K562 (cell line): ENCODE measurements around the gene NFATC2. TPM values are rescaled to one million over a fixed set of nuclear protein-coding genes. Genes with fewer than 3 reads are reported as not detected.
A peak's percentile ranks its signal among the peaks of the same experiment; 100 is the strongest.

Experiments
- ATAC-seq: fragments of 200-7000 bp; cut with Tn5 transposase; 3 replicates; pipeline ENCODE4 v1.9.1; 2020; ENCODE audit warnings: moderate library complexity
- BruUV-seq: library from RNA; stranded (reverse); fragments of 400-500 nt; replicated peaks from 2 replicates; lab custom pipeline; 2021; lab: Mats Ljungman, UMichigan
- CTCF ChIA-PET: fragments of 300-600 bp; formaldehyde crosslinking; extraction: SDS; loops from one replicate; lab custom pipeline; 2021; ENCODE audit warnings: low intra/inter-chr PET ratio; lab: Yijun Ruan, JAX
- POLR2A ChIA-PET: fragments of 300-600, 350-650 bp; sonication (Branson Sonifier 250); formaldehyde crosslinking; extraction: SDS; loops from one replicate; lab custom pipeline; 2021; ENCODE audit warnings: antibody characterized with exemption, inconsistent platforms; lab: Yijun Ruan, JAX
- DNase-seq, 4 experiments: peaks; one replicate each; pipeline versions ENCODE4 v3.0.0 to v3.0.0-alpha.2; 2011 to 2018; ENCODE audit warnings: low spot score in 3 of 4, mixed read lengths in 3 of 4; ENCODE audit errors: extremely low read depth in 1 of 4
- FAIRE-seq: peaks from 2 replicates; lab custom pipeline; 2011; peaks lifted over from hg19 to GRCh38; lab: Jason Lieb, UNC
- H2AFZ ChIP-seq: 2 replicates; pipeline ENCODE4 v1.6.0; 2011; ENCODE audit warnings: low read depth, low read length, control low read depth, inconsistent platforms
- H3K27ac ChIP-seq: fragments of 200-600 bp; 3 replicates; pipeline ENCODE4 v1.8.0; 2011; ENCODE audit warnings: low read depth, mild to moderate bottlenecking, control low read depth, inconsistent platforms, low read length, moderate library complexity, mixed read lengths; ENCODE audit errors: extremely low read depth
- H3K27me3 ChIP-seq, 2 experiments: fragments of 300-600 bp in 1 of 2; 2 replicates in 1 of 2; 3 replicates in 1 of 2; pipeline versions ENCODE4 v1.6.0 to v1.8.0; 2011; ENCODE audit warnings: inconsistent platforms in 2 of 2, low read length in 2 of 2, mild to moderate bottlenecking in 1 of 2, mixed read lengths in 1 of 2, moderate library complexity in 1 of 2; ENCODE audit not compliant: control insufficient read depth in 2 of 2, insufficient read depth in 2 of 2
- H3K36me3 ChIP-seq: fragments of 300-600 bp; 3 replicates; pipeline ENCODE4 v1.8.0; 2011; ENCODE audit warnings: mild to moderate bottlenecking, low read length, inconsistent platforms; ENCODE audit not compliant: control insufficient read depth, insufficient read depth
- H3K4me1 ChIP-seq, 2 experiments: fragments of 200-600 bp in 1 of 2; replicated peaks in 1 of 2; 2 replicates in 1 of 2; 3 replicates in 1 of 2; pipeline versions ENCODE4 v1.5.1 to v1.8.0; 2011; ENCODE audit warnings: inconsistent platforms in 2 of 2, low read length in 2 of 2, mild to moderate bottlenecking in 1 of 2, mixed read lengths in 1 of 2, moderate library complexity in 1 of 2; ENCODE audit not compliant: control insufficient read depth in 2 of 2, insufficient read depth in 2 of 2
- H3K4me2 ChIP-seq: 2 replicates; pipeline ENCODE4 v1.6.1; 2011; ENCODE audit warnings: low read length, control low read depth, inconsistent platforms, mixed read lengths; ENCODE audit not compliant: insufficient read depth
- H3K4me3 ChIP-seq: fragments of 200-600 bp; sonication (generic), shearing (Covaris generic); 2 replicates; pipeline ENCODE4 v1.5.1; 2016; ENCODE audit warnings: control low read depth, inconsistent platforms
- H3K79me2 ChIP-seq: fragments of 200-600 bp; 3 replicates; pipeline ENCODE4 v1.8.0; 2011; ENCODE audit warnings: low read length, inconsistent platforms; ENCODE audit not compliant: control insufficient read depth, insufficient read depth
- H3K9ac ChIP-seq, 2 experiments: 2 replicates each; pipeline versions ENCODE4 v1.6.0 to v1.6.1; 2011; ENCODE audit warnings: low read depth in 2 of 2, low read length in 2 of 2, control low read depth in 1 of 2, inconsistent platforms in 1 of 2, mild to moderate bottlenecking in 1 of 2, mixed read lengths in 1 of 2; ENCODE audit not compliant: insufficient read depth in 1 of 2
- H3K9me1 ChIP-seq: one replicate; pipeline ENCODE4 v1.6.0; 2011; ENCODE audit warnings: inconsistent platforms, mild to moderate bottlenecking, low read length, moderate library complexity; ENCODE audit not compliant: control insufficient read depth, insufficient read depth
- H3K9me3 ChIP-seq: replicated peaks from 2 replicates; pipeline ENCODE4 v1.5.1; 2011; ENCODE audit warnings: low read depth, low read length, inconsistent platforms; ENCODE audit not compliant: control insufficient read depth, insufficient read depth
- H4K20me1 ChIP-seq: replicated peaks from 2 replicates; pipeline ENCODE4 v1.6.1; 2011; ENCODE audit warnings: low read length, inconsistent platforms, mixed read lengths; ENCODE audit not compliant: control insufficient read depth, insufficient read depth
- ADNP ChIP-seq: fragments of 200-800 bp; sonication (Bioruptor generic); IDR thresholded peaks from 2 replicates; pipeline ENCODE4 v1.6.1; 2016; ENCODE audit warnings: missing genetic modification characterization, missing compliant biosample characterization
- ARID2 ChIP-seq: fragments of 450-650 bp; IDR thresholded peaks from 2 replicates; pipeline ENCODE4 v1.6.1; 2017; ENCODE audit warnings: antibody characterized with exemption, mild to moderate bottlenecking
- BCOR ChIP-seq: fragments of 450-650 bp; IDR thresholded peaks from 2 replicates; pipeline ENCODE4 v1.6.1; 2016
- CEBPB ChIP-seq: fragments of 450-650 bp; IDR thresholded peaks from 2 replicates; pipeline ENCODE4 v1.6.1; 2016; ENCODE audit warnings: missing genetic modification characterization, missing compliant biosample characterization
- CEBPG ChIP-seq, 3 experiments: fragments of 200-800 bp in 1 of 3; sonication (Bioruptor generic) in 1 of 3; sonication (generic) in 1 of 3; formaldehyde crosslinking in 1 of 3; IDR thresholded peaks in 2 of 3; conservative IDR thresholded peaks in 1 of 3; 2 replicates each; pipeline versions ENCODE4 v1.6.1 to v1.8.0; 2016 to 2022; ENCODE audit warnings: missing compliant biosample characterization in 2 of 3, missing genetic modification characterization in 2 of 3, mild to moderate bottlenecking in 1 of 3, missing genetic modification reagents in 1 of 3
- FIP1L1 ChIP-seq: fragments of 200-400 bp; formaldehyde crosslinking; IDR thresholded peaks from 2 replicates; pipeline ENCODE4 v1.6.1; 2018; ENCODE audit warnings: mild to moderate bottlenecking, low read depth, low read length; ENCODE audit not compliant: poor library complexity, severe bottlenecking
- GMEB1 ChIP-seq: fragments of 250-450 bp; sonication (Bioruptor Pico); IDR thresholded peaks from 2 replicates; pipeline ENCODE4 v1.4.0; 2020; ENCODE audit warnings: mild to moderate bottlenecking
- ILK ChIP-seq: fragments of 450-650 bp; IDR thresholded peaks from 2 replicates; pipeline ENCODE4 v1.6.1; 2016; ENCODE audit warnings: missing genetic modification characterization, low read depth, mild to moderate bottlenecking, missing compliant biosample characterization, moderate library complexity, borderline replicate concordance
- NFYB ChIP-seq: IDR thresholded peaks from 2 replicates; pipeline ENCODE4 v1.6.1; 2011; ENCODE audit warnings: mild to moderate bottlenecking, moderate library complexity; ENCODE audit not compliant: insufficient read length; ENCODE audit errors: extremely low read depth
- RBM15 ChIP-seq: fragments of 200-400 bp; formaldehyde crosslinking; IDR thresholded peaks from 2 replicates; pipeline ENCODE4 v1.6.1; 2018; ENCODE audit warnings: mild to moderate bottlenecking, low read length, moderate library complexity; ENCODE audit not compliant: insufficient read depth
- SMARCA5 ChIP-seq: fragments of 450-650 bp; IDR thresholded peaks from 2 replicates; pipeline ENCODE4 v1.6.1; 2016
- TRIM24 ChIP-seq, 2 experiments: fragments of 450-650 bp; IDR thresholded peaks; 2 replicates each; pipeline ENCODE4 v1.6.1; 2016
- ZNF121 ChIP-seq: sonication (generic); formaldehyde crosslinking; conservative IDR thresholded peaks from 2 replicates; pipeline ENCODE4 v1.8.0; 2022; ENCODE audit warnings: missing genetic modification reagents
- WGBS: fragments of 100-300 bp; shearing (Covaris generic); methylation state at CpG from one replicate; pipeline ENCODE4 v1.1.6; 2016; ENCODE audit warnings: low coverage, mixed read lengths; ENCODE audit not compliant: insufficient coverage; ENCODE audit errors: missing lambda C conversion rate; 5-methylcytosine and 5-hydroxymethylcytosine counted together
- in situ Hi-C: fragments of 300-500 bp; cut with MboI; formaldehyde crosslinking; loops from 4 replicates; pipeline ENCODE4 v1.15.0; 2018; ENCODE audit warnings: inconsistent platforms, mixed read lengths
- intact Hi-C: fragments of 100-400 bp; cut with micrococcal nuclease; formaldehyde crosslinking; loops from 2 replicates; pipeline ENCODE4 v1.14.2; 2022
- polyA plus RNA-seq, 8 experiments: library from polyadenylated mRNA; depleted of rRNA in 4 of 8; stranded (reverse) in 5 of 8; unstranded in 3 of 8; fragments of >200 nt; fragmentation: Nextera tagmentation in 2 of 8; fragmentation: Illumina TruSeq in 1 of 8; extraction: Ambion mirVana in 2 of 8; extraction: Trizol in 1 of 8; gene quantifications; 2 replicates each; pipeline versions ENCODE4 v1.2.1 to v1.2.3, GENCODE V29; 2011 to 2014; ENCODE audit warnings: inconsistent platforms in 1 of 8, missing spikeins in 1 of 8
- total RNA-seq, 7 experiments: library from RNA; depleted of rRNA in 6 of 7; stranded (reverse); fragments of >200 nt in 6 of 7; fragmentation: Illumina TruSeq in 2 of 7; extraction: Trizol in 2 of 7; gene quantifications; 2 replicates each; pipeline versions ENCODE4 v1.2.1 to v1.2.3, GENCODE V29; 2011 to 2021; ENCODE audit warnings: low replicate concordance in 1 of 7

NFATC2 gene
- total and polyA plus RNA-seq, 9 of the 15 experiments (the other 6 are each of a cell fraction or from before 2014, with no cell fraction given) = 1.9 to 11.2 (median 3.0) TPM

DNA sequence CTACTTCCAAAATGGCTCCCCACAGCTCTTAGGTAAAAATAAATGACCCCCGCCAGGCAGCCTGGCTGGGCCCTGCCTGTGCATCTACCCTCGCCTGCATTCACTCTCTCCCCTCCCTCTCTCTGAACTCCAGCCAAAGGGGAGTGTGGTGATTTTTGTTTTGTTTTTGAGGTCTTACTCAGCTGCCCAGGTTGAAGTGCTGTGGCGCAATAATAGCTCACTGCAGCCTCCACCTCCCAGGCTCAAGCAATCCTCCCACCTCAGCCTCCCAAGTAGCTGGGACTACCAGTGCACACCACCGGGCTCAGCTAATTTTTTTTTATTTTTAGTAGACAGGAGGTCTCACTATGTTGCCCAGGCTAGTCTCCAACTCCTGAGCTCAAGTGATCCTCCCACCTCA, 15.8 kb downstream of the NFATC2 start:
- Histone ChIP-seq H3K27ac (peak overlapping the region; percentile 60; the same call in 2 of the 3 replicates), H3K4me2 (no peak overlapping the region), H3K9me1 (no peaks in the 10 kb centered on the region), H3K27me3 (no peaks in the 10 kb centered on the region), H4K20me1 (peaks cover 6% of the 10 kb centered on the region), H3K9ac (no peak overlapping the region), H2AFZ (no peak overlapping the region), H3K79me2 (peaks cover 73% of the 10 kb centered on the region), H3K4me1 (peaks cover 34 to 61% of the 10 kb centered on the region in 2 experiments), H3K4me3 (no peak overlapping the region), H3K36me3 (peaks cover 19% of the 10 kb centered on the region; the same call in 1 of the 3 replicates), H3K9me3 (no peaks in the 10 kb centered on the region)
- BruUV-seq = no TSS peak
- TF ChIP-seq ADNP (tag) (no peak), SMARCA5 (0 out of 2 replicates have a peak, but pooled peaks have one; percentile 21), BCOR (peak; percentile 32; the same call in 1 of the 2 replicates), NFYB (no peak), ZNF121 (CRISPR knock-in tag) (peak; percentile 48), TRIM24 (IDR thresholded peaks at IDR 0.05) (0 out of 4 replicates have a peak, but pooled peaks of 1 of the 2 experiments have one; percentile 10), GMEB1 (no peak), FIP1L1 (no peak), CEBPG (CRISPR knock-in tag; IDR thresholded peaks at IDR 0.05) (peak; percentile 49; the same call in 1 of the 2 replicates), CEBPG (tag; conservative IDR thresholded peaks at IDR 0.05 in 1 of 2, IDR thresholded peaks at IDR 0.05 in 1 of 2) (0 out of 4 replicates have a peak, but pooled peaks of 1 of the 2 experiments have one; percentile 26), ILK (tag) (no peak), CEBPB (tag) (peak; percentile 87), ARID2 (no peak), RBM15 (no peak)
- ChIA-PET CTCF (no interaction called here), POLR2A (interaction anchor here (1.0 kb wide), 1 partner anchor 27 kb away, joined by 4 read pairs; no protein-coding TSS in a partner anchor)
- in situ Hi-C loops (no loop called here), intact Hi-C loops (no loop called here)
- ATAC-seq (no peak), FAIRE-seq (no peak), DNase-seq (no peak)
- WGBS = 68% methylated on average over 3 of the region's 4 CpGs
